Mesothelial cell of epicardium (in vitro differentiated cells): ENCODE measurements around the gene SPRY4. TPM values are rescaled to one million over a fixed set of nuclear protein-coding genes. Genes with fewer than 3 reads are reported as not detected.
"Not testable (repeated sequence)": the region's sequence is repeated elsewhere in the genome, so short reads cannot be mapped to it uniquely, and the experiment has no call there.

Source experiments
- DNase-seq, 2 experiments: peaks; one replicate each; pipeline ENCODE4 v3.0.0; 2021; ENCODE audit warnings: low spot score in 2 of 2; ENCODE audit not compliant: unreplicated experiment in 2 of 2
- H3K27ac Mint-ChIP-seq: 2 replicates; pipeline ENCODE4 v1.8.0; 2021; ENCODE audit warnings: mixed read lengths
- H3K27me3 Mint-ChIP-seq: 2 replicates; pipeline ENCODE4 v1.8.0; 2021; ENCODE audit warnings: low read depth, mixed read lengths
- H3K36me3 Mint-ChIP-seq: 2 replicates; pipeline ENCODE4 v1.8.0; 2021; ENCODE audit warnings: mixed read lengths
- H3K4me1 Mint-ChIP-seq: 2 replicates; pipeline ENCODE4 v1.8.0; 2021; ENCODE audit warnings: mixed read lengths
- H3K4me3 Mint-ChIP-seq: 2 replicates; pipeline ENCODE4 v1.8.0; 2021; ENCODE audit warnings: mild to moderate bottlenecking, moderate library complexity, mixed read lengths
- H3K9me3 Mint-ChIP-seq: 2 replicates; pipeline ENCODE4 v1.8.0; 2021; ENCODE audit warnings: mixed read lengths
- CTCF ChIP-seq: fragments of 200-600 bp; sonication (generic); IDR thresholded peaks from one replicate; pipeline ENCODE4 v1.5.0; 2021; ENCODE audit warnings: antibody characterized with exemption; ENCODE audit not compliant: unreplicated experiment
- total RNA-seq: library from RNA; stranded (reverse); gene quantifications from 3 replicates; pipeline ENCODE4 v1.2.1, GENCODE V29; 2021

Gene SPRY4
- total RNA-seq, 1 donor from 2014 or later, result 21.5 TPM

- Mint-ChIP-seq H3K27me3 (no peaks in the 10 kb centered on the region), H3K4me3 (no peak overlapping the region), H3K9me3 (peaks cover 42% of the 10 kb centered on the region), H3K36me3 (peaks cover 22% of the 10 kb centered on the region), H3K4me1 (no peaks in the 10 kb centered on the region), H3K27ac (no peak overlapping the region)
- DNase-seq, result no peak
- no peak for TF ChIP-seq CTCF
These were observed 18.7 kb upstream of the SPRY4 start for GRCh38 chr5:142343531-142343930.

- H3K27ac Mint-ChIP-seq, result no peak overlapping the region
- DNase-seq, result no peak
- TF ChIP-seq CTCF, result no peak
- H3K27me3 Mint-ChIP-seq, result no peaks in the 10 kb centered on the region
- peaks cover 22% of the 10 kb centered on the region for H3K36me3 Mint-ChIP-seq
- H3K9me3 Mint-ChIP-seq, result peaks cover 39% of the 10 kb centered on the region
- no peaks in the 10 kb centered on the region for H3K4me1 Mint-ChIP-seq
- H3K4me3 Mint-ChIP-seq, result no peak overlapping the region
These were observed 17.5 kb upstream of the SPRY4 start for GRCh38 chr5:142342128-142342981.

GRCh38 chr5:142339781-142340180, 15.0 kb upstream of the SPRY4 start:
- Mint-ChIP-seq H3K27me3 (no peaks in the 10 kb centered on the region), H3K4me3 (no peak overlapping the region), H3K36me3 (peaks cover 12% of the 10 kb centered on the region), H3K27ac (no peak overlapping the region), H3K9me3 (peaks cover 24% of the 10 kb centered on the region), H3K4me1 (no peaks in the 10 kb centered on the region)
- DNase-seq, result no peak
- no peak for TF ChIP-seq CTCF

GRCh38 chr5:142334538-142334937, 9.7 kb upstream of the SPRY4 start:
- Mint-ChIP-seq H3K4me1 (no peaks in the 10 kb centered on the region), H3K27me3 (no peaks in the 10 kb centered on the region), H3K36me3 (peaks cover 2% of the 10 kb centered on the region), H3K4me3 (no peak overlapping the region), H3K27ac (no peak overlapping the region), H3K9me3 (peaks cover 3% of the 10 kb centered on the region)
- DNase-seq, result no peak
- TF ChIP-seq CTCF, result no peak

- not testable (repeated sequence) for DNase-seq, H3K4me1 Mint-ChIP-seq, H3K27me3 Mint-ChIP-seq, H3K9me3 Mint-ChIP-seq, H3K36me3 Mint-ChIP-seq, H3K4me3 Mint-ChIP-seq, H3K27ac Mint-ChIP-seq
These were observed 8.9 kb upstream of the SPRY4 start for GRCh38 chr5:142333749-142334148.

- TF ChIP-seq CTCF, result no peak
- Mint-ChIP-seq H3K4me3 (no peak overlapping the region), H3K9me3 (no peaks in the 10 kb centered on the region), H3K27ac (no peak overlapping the region), H3K4me1 (peaks cover 28% of the 10 kb centered on the region), H3K36me3 (no peaks in the 10 kb centered on the region), H3K27me3 (peaks cover 26% of the 10 kb centered on the region)
- DNase-seq, result no peak
These were observed 5.6 kb upstream of the SPRY4 start for GRCh38 chr5:142330444-142330843.
